GM06990 (cell line): ENCODE measurements around the gene SRXN1.

Source experiments
- DNase-seq: peaks from one replicate; pipeline ENCODE4 v3.0.0-alpha.2; 2011; ENCODE audit not compliant: insufficient read length; ENCODE audit errors: extremely low read depth
- H3K27me3 ChIP-seq: replicated peaks from 2 replicates; pipeline ENCODE4 v1.6.0; 2011; ENCODE audit warnings: low read length; ENCODE audit not compliant: control insufficient read depth, insufficient read depth
- H3K36me3 ChIP-seq: 2 replicates; pipeline ENCODE4 v1.5.1; 2011; ENCODE audit warnings: low read length; ENCODE audit not compliant: control insufficient read depth, insufficient read depth
- H3K4me3 ChIP-seq: replicated peaks from 2 replicates; pipeline ENCODE4 v1.5.1; 2011; ENCODE audit warnings: low read depth, mild to moderate bottlenecking, control low read depth, low read length
- CTCF ChIP-seq: IDR thresholded peaks from 2 replicates; pipeline ENCODE4 v1.5.1; 2011; ENCODE audit warnings: low read length, control low read depth, mild to moderate bottlenecking, inconsistent platforms; ENCODE audit not compliant: insufficient read depth, poor library complexity, severe bottlenecking

The SRXN1 gene

DNA sequence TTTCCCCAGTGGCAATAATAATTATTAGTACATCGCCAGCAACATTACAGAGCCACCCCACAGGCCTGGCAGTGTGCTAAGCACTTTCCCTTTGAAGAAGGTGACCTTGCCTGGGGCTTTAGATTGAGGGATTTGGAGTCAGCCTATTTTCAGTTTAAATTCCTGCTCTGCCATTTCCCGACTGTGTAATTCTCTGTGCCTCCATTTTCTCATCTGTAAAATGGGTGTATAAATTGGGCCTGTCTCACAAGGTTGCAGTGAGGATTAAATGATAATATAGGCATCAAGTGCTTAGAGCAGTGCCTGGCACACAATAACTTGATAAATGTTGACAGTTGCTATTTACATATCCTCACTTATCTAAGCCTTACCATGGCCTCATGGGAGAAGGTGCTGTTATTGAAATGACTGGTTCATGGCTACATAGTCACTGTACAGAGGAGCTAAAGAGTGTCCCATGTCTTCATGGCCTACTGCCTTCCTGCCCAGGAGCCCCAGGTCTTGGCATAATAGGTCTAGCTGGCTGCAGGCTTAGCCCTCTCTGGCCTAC, 27.7 kb upstream of the SRXN1 start:
- H3K27me3 ChIP-seq = peaks cover 1% of the 10 kb centered on the region; the same call in 1 of the 2 replicates
- H3K36me3 ChIP-seq = no peaks in the 10 kb centered on the region

DNA sequence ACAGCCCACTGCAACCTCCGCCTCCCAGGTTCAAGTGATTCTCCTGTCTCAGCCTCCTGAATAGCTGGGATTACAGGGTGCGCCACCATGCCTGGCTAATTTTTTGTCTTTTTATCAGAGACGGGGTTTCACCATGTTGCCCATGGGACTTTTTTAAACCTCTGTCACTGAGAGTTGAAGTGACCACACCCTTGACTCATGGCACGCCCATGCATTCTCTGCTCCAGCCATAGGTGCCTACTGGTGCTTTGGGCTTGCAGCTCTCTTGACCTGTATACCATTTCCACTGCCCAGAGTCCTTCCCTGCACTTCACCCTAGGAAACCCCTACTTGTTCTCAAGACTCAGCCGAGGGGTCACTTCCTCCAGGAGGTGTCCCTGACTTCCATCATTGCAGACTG, 25.0 kb upstream of the SRXN1 start:
- no peak for TF ChIP-seq CTCF
- no peak for DNase-seq
- Histone ChIP-seq H3K36me3 (no peaks in the 10 kb centered on the region), H3K4me3 (no peak overlapping the region), H3K27me3 (peaks cover 3% of the 10 kb centered on the region; the same call in 1 of the 2 replicates)

More for the DNA sequence above, 27.7 kb upstream of the SRXN1 start:
- H3K4me3 ChIP-seq = no peak overlapping the region
- DNase-seq = no peak
- no peak for TF ChIP-seq CTCF

GRCh38 chr20:676967-677366, 24.0 kb upstream of the SRXN1 start:
- no peaks in the 10 kb centered on the region for H3K36me3 ChIP-seq
- no peak for TF ChIP-seq CTCF
- peaks cover 3% of the 10 kb centered on the region; the same call in 1 of the 2 replicates for H3K27me3 ChIP-seq
- H3K4me3 ChIP-seq = no peak overlapping the region
- DNase-seq = no peak

DNA sequence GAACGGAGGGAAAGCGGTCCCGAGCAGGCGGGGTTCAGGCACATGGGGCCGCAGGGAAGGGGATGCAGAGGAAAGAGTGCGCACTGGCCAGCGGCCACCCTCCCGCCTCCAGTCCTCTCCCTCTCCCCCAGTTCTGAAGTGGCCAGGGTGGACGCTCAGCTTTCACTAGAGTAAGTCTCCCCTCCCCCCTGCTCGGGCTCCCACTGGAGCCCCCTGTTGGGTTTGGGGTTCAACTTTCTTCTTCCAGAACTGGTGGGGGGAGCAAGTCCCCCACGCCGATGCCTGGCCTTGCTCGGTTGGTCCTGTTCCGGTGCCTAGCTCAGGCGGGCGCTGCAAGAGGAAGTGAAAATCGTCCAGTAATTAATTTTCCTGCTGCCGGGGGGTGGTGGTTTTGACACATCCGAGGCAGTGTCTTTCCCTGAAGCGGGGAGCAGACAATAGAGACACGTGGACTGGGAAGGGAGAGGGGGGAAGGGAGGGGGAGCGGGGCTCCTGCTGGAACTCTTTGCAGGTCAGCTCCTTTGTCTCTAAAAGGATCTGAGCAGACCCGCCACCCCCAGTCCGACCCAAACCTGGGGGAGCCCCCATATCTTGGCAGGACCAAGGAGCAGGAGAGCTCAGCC, 23.4 kb upstream of the SRXN1 start:
- DNase-seq = no peak
- H3K36me3 ChIP-seq = no peaks in the 10 kb centered on the region
- no peak for TF ChIP-seq CTCF
- H3K4me3 ChIP-seq = no peak overlapping the region
- peaks cover 1% of the 10 kb centered on the region; the same call in 1 of the 2 replicates for H3K27me3 ChIP-seq

DNA sequence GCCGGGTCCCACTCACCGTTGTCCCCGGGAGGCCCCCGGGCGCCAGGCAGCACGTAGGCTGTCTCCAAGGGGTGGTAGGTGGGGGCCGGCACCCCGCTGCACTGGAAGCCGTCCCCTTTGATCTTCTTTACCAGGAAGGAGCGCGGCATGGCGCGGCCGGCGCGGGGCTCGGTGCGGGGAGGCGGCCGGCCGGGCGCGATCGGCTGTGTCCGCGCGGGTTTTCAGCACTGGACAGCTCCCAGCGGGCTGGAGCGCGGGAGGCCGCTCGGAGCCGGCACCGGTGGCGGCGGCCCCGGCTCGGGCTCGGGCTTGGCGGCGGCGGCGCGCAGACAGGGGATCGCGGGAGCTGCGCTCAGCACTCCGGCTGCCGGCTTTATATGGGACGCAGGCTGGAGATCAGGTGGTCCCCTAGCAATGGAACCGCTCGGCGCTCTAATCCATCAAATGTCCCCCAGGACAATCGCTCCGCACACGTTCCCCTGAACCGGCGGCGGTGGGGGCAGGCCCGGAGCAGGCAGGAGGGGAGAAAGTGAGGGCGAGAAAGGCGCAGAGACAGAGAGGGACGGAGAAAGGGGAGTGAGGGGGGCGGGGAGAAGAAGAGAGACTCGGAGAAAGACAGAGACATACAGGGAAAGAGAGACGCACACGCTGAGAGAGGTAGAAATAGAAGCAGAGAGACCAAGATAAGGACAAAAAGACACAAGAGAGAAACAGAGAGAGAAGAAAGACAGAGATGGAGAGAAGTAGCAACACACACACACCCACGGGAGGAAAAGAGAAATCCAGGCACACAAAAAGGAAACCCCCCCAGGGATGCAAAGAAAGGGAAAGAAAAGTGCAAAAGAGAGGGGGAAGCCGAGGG, 22.7 kb upstream of the SRXN1 start, which contains the start of gene SCRT2:
SCRT2 (minus strand) TSS at position 350 of the 862 bp plus-strand sequence; CDS start at position 149, 201 bp downstream.
- no peaks in the 10 kb centered on the region for H3K36me3 ChIP-seq
- peaks cover 1% of the 10 kb centered on the region; the same call in 1 of the 2 replicates for H3K27me3 ChIP-seq
- TF ChIP-seq CTCF = no peak
- DNase-seq = peak; percentile 25
- H3K4me3 ChIP-seq = no peak within 1 kb of the TSS
